SK-N-SH treated with all-trans-retinoic acid at 6 μM for 48 hours (cell line): ENCODE results near the gene INSR.

Experiments used
- CREB5 ChIP-seq: fragments of 250-450 bp; sonication (Bioruptor Pico); IDR thresholded peaks from 2 replicates; pipeline ENCODE4 v1.5.1; 2020; ENCODE audit warnings: low read depth, mild to moderate bottlenecking, moderate library complexity
- ESRRG ChIP-seq: fragments of 250-450 bp; sonication (Bioruptor Pico); IDR thresholded peaks from 2 replicates; pipeline ENCODE4 v1.6.1; 2021; ENCODE audit warnings: mild to moderate bottlenecking
- POU6F1 ChIP-seq: fragments of 250-450 bp; sonication (Bioruptor Pico); IDR thresholded peaks from 2 replicates; pipeline ENCODE4 v1.8.0; 2021; ENCODE audit warnings: low read depth, mild to moderate bottlenecking, moderate library complexity, borderline replicate concordance
- PPARA ChIP-seq: fragments of 250-450 bp; sonication (Bioruptor Pico); IDR thresholded peaks from 2 replicates; pipeline ENCODE4 v1.5.0; 2020; ENCODE audit warnings: mild to moderate bottlenecking, borderline replicate concordance
- TOX ChIP-seq: fragments of 250-450 bp; sonication (Bioruptor Pico); IDR thresholded peaks from 2 replicates; pipeline ENCODE4 v1.8.0; 2021; ENCODE audit warnings: mild to moderate bottlenecking, moderate library complexity, borderline replicate concordance
- ZFP3 ChIP-seq: fragments of 250-450 bp; sonication (Bioruptor Pico); IDR thresholded peaks from 2 replicates; pipeline ENCODE4 v1.5.0; 2020; ENCODE audit warnings: mild to moderate bottlenecking, moderate library complexity

- TF ChIP-seq CREB5 (no peak), ESRRG (no peak), ZFP3 (no peak), PPARA (CRISPR knock-in tag) (no peak), TOX (CRISPR knock-in tag) (no peak), POU6F1 (CRISPR knock-in tag) (no peak)
Observed at GRCh38 chr19:7242601-7243258, 51.5 kb downstream of the INSR start.
